K562 (cell line): ENCODE results near the gene NBPF3. TPM values are rescaled to one million over a fixed set of nuclear protein-coding genes. Genes with fewer than 3 reads are reported as not detected.

Experiments used
- EHMT2 ChIP-seq: fragments of 450-650 bp; IDR thresholded peaks from 2 replicates; pipeline ENCODE4 v1.6.1; 2018; ENCODE audit warnings: antibody characterized with exemption
- IFI16 ChIP-seq: fragments of 250-450 bp; sonication (Bioruptor Pico); IDR thresholded peaks from 2 replicates; pipeline ENCODE4 v2.1.2; 2022; ENCODE audit warnings: mild to moderate bottlenecking, inconsistent platforms
- NFRKB ChIP-seq: fragments of 450-650 bp; IDR thresholded peaks from 2 replicates; pipeline ENCODE4 v1.6.1; 2016; ENCODE audit warnings: low read depth
- REST ChIP-seq, 2 experiments: fragments of 450-650 bp; formaldehyde crosslinking in 1 of 2; IDR thresholded peaks; 2 replicates each; pipeline versions ENCODE4 v1.4.0 to v1.6.1; 2014 to 2020; ENCODE audit warnings: mild to moderate bottlenecking in 2 of 2, borderline replicate concordance in 1 of 2, low read depth in 1 of 2
- SMC3 ChIP-seq: conservative IDR thresholded peaks from 2 replicates; pipeline ENCODE4 v1.6.1; 2011; ENCODE audit warnings: low read depth, low read length, improper control_type of control experiment; ENCODE audit not compliant: insufficient read depth
- TRIM24 ChIP-seq, 2 experiments: fragments of 450-650 bp; IDR thresholded peaks; 2 replicates each; pipeline ENCODE4 v1.6.1; 2016
- ZEB2 ChIP-seq: fragments of 450-650 bp; IDR thresholded peaks from 2 replicates; pipeline ENCODE4 v1.6.1; 2016
- ZFP36 ChIP-seq: fragments of 150-350 bp; IDR thresholded peaks from 2 replicates; pipeline ENCODE4 v1.6.1; 2018; ENCODE audit warnings: low read length, low read depth; ENCODE audit not compliant: partially characterized antibody
- ZNF143 ChIP-seq: sonication (generic); formaldehyde crosslinking; IDR thresholded peaks from 2 replicates; pipeline ENCODE4 v1.9.0; 2022; ENCODE audit warnings: mild to moderate bottlenecking, missing genetic modification reagents
- ZNF76 ChIP-seq: fragments of 250-450 bp; sonication (Bioruptor Pico); IDR thresholded peaks from 2 replicates; pipeline ENCODE4 v1.4.0; 2020; ENCODE audit warnings: mild to moderate bottlenecking, moderate library complexity, borderline replicate concordance
- polyA plus RNA-seq, 8 experiments: library from polyadenylated mRNA; depleted of rRNA in 4 of 8; stranded (reverse) in 5 of 8; unstranded in 3 of 8; fragments of >200 nt; fragmentation: Nextera tagmentation in 2 of 8; fragmentation: Illumina TruSeq in 1 of 8; extraction: Ambion mirVana in 2 of 8; extraction: Trizol in 1 of 8; gene quantifications; 2 replicates each; pipeline versions ENCODE4 v1.2.1 to v1.2.3, GENCODE V29; 2011 to 2014; ENCODE audit warnings: inconsistent platforms in 1 of 8, missing spikeins in 1 of 8
- total RNA-seq, 7 experiments: library from RNA; depleted of rRNA in 6 of 7; stranded (reverse); fragments of >200 nt in 6 of 7; fragmentation: Illumina TruSeq in 2 of 7; extraction: Trizol in 2 of 7; gene quantifications; 2 replicates each; pipeline versions ENCODE4 v1.2.1 to v1.2.3, GENCODE V29; 2011 to 2021; ENCODE audit warnings: low replicate concordance in 1 of 7
- TF ChIP-seq, protein P1 (sequence below): fragments of 200-800 bp; sonication (Bioruptor generic); IDR thresholded peaks from 2 replicates; pipeline ENCODE4 v1.6.1; 2016; ENCODE audit warnings: missing genetic modification characterization, missing compliant biosample characterization

NBPF3 gene
- total and polyA plus RNA-seq, 9 of the 15 experiments (the other 6 are each of a cell fraction or from before 2014, with no cell fraction given) = 1.5 to 7.3 (median 5.4) TPM

DNA sequence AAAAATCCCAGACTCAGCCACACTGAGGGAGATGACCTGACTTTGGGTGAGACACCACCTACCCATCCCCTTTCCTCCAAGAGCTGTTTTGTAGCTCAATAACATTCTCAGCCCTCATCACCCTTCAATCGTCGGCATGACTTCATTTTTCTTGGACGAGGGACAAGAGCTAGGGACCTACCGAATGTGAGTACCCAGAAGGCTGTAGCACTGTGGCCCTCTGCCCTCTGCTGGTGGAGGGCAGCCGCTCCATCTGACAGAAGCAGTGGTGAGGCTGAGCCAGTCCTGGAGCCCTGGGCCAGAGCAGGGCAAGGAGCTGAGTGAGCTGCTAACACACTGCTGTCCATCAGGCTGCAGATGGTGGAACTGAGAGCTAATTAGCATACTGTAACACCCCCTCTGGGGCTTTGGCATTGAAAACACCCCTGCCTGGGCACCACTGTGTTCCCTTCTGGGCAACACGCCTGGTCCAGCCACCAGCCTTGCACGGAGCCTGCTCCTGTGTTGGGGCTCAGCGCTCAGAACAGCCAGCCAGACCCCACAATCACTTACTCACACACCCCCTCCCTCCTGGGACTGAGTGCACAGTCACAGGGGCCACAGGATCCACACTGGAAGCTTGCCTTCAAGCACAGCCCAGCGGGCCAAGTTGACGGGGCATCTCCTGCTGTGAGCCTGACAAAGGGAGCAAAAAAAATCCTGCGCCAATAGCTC, 51.0 kb downstream of the NBPF3 start (continued):
- TF ChIP-seq REST (IDR thresholded peaks at IDR 0.05; ENCODE audit: borderline replicate concordance) (peak; percentile 60), REST (CRISPR knock-in tag; IDR thresholded peaks at IDR 0.05; ENCODE audit: low read depth) (no peak), IFI16 (CRISPR knock-in tag) (no peak), SMC3 (peak; percentile 76), ZNF143 (peak; percentile 55), TRIM24 (IDR thresholded peaks at IDR 0.05) (peak in 1 of 2 experiments; percentile 33; a peak in 1 of 4 replicates), ZFP36 (peak; percentile 67), ZNF76 (CRISPR knock-in tag) (no peak), EHMT2 (peak; percentile 33; the same call in 1 of the 2 replicates), NFRKB (no peak), ZEB2 (0 out of 2 replicates have a peak, but pooled peaks have one; percentile 24)
- TF ChIP-seq, protein P1, sequence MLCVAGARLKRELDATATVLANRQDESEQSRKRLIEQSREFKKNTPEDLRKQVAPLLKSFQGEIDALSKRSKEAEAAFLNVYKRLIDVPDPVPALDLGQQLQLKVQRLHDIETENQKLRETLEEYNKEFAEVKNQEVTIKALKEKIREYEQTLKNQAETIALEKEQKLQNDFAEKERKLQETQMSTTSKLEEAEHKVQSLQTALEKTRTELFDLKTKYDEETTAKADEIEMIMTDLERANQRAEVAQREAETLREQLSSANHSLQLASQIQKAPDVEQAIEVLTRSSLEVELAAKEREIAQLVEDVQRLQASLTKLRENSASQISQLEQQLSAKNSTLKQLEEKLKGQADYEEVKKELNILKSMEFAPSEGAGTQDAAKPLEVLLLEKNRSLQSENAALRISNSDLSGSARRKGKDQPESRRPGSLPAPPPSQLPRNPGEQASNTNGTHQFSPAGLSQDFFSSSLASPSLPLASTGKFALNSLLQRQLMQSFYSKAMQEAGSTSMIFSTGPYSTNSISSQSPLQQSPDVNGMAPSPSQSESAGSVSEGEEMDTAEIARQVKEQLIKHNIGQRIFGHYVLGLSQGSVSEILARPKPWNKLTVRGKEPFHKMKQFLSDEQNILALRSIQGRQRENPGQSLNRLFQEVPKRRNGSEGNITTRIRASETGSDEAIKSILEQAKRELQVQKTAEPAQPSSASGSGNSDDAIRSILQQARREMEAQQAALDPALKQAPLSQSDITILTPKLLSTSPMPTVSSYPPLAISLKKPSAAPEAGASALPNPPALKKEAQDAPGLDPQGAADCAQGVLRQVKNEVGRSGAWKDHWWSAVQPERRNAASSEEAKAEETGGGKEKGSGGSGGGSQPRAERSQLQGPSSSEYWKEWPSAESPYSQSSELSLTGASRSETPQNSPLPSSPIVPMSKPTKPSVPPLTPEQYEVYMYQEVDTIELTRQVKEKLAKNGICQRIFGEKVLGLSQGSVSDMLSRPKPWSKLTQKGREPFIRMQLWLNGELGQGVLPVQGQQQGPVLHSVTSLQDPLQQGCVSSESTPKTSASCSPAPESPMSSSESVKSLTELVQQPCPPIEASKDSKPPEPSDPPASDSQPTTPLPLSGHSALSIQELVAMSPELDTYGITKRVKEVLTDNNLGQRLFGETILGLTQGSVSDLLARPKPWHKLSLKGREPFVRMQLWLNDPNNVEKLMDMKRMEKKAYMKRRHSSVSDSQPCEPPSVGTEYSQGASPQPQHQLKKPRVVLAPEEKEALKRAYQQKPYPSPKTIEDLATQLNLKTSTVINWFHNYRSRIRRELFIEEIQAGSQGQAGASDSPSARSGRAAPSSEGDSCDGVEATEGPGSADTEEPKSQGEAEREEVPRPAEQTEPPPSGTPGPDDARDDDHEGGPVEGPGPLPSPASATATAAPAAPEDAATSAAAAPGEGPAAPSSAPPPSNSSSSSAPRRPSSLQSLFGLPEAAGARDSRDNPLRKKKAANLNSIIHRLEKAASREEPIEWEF = no peak
